H1 (cell line): Measurements from ENCODE around the gene KIAA0319L.

Experiments used
- EZH2 ChIP-seq: fragments of 200-600 bp; sonication (generic); IDR thresholded peaks from 2 replicates; pipeline ENCODE4 v1.7.1; 2012; ENCODE audit warnings: low read depth, mild to moderate bottlenecking, moderate library complexity, low read length, inconsistent platforms; ENCODE audit not compliant: severe bottlenecking
- PHF8 ChIP-seq: fragments of 200-600 bp; sonication (generic); conservative IDR thresholded peaks from 2 replicates; pipeline ENCODE4 v1.7.1; 2012; ENCODE audit warnings: low read depth, mild to moderate bottlenecking, inconsistent platforms, low read length, moderate library complexity
- USF2 ChIP-seq: IDR thresholded peaks from 2 replicates; pipeline ENCODE4 v1.6.1; 2011; ENCODE audit warnings: low read length, improper control_type of control experiment

- TF ChIP-seq PHF8 = no peak
- TF ChIP-seq EZH2 = no peak
- no peak for TF ChIP-seq USF2
Measured at GRCh38 chr1:35447278-35447677, 109.9 kb downstream of the KIAA0319L start.
